ENCODE results near the gene TLE2.
"Not testable (repeated sequence)": the region's sequence is repeated elsewhere in the genome, so short reads cannot be mapped to it uniquely, and the experiment has no call there.

TLE2 gene

DNA sequence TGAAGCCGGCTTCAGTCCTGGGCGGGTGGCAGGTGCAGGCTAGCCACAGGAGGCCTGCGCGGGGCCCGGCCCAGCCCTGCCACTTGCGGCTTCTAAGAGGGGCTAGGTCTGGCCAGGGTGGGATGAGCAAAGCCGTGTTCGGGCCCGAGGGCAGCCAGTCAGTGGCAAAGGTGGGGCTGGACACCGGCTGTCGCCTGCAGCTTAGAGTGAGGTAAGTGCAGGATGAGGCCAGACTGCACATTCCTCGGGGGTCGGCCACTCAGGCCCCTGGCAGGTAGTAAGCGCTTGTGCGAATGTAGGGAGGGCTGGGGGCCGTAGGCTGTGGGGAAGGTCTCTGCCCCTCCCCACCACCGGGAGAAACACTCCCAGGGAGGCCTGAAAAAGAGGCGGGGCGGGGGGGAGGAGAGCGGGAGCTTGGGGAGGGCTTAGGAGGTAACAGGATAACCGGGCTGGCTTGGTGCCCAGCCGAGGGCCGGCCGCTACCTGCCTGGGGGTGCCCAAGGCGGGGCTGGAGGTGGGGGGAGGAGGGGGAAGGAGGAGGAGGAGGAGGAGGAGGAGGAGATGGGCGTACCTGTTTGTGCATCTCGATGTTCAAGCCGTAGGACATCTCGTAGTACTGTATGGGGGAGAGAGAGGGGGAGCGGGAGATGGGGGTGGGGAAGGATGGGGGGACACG, 26.8 kb upstream of the TLE2 start:
- no peak for DNase-seq (ENCODE audit: low read depth)

- DNase-seq (ENCODE audit: low read depth): no peak
Measured at GRCh38 chr19:3054972-3055740, 26.1 kb upstream of the TLE2 start.

DNA sequence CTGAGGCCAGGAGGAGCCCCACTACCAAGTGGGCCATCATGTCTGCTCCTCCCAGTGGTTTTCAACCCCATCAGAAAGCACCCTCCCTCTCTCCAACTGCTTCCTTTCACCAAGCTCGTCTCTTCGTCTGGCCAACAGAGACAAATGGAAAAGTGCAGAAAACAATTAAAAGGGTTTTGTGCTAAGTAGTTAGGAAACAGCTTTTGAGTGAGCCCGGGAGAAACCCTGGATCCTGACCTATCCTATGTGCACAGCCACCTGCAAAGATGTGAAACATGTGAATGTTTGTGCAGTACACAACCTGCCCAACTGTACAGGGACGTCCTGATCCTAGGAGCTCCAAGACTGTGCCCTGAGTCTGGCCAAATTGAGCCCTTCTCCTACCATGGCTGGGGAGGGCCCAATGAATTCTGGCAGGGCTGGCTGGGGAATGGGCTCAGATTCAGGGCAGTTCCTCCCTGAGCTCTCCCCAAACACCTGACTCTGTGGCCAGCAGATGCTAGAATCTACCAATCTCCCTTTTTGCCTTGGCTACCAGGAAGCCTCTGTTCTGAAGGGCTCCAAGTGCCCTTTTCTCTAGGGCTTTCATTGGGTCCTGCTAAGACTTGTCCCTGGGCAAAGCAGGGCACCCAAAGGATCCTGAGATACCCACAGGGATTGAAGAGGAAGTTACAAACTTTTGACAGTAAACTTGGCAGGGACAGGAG, 25.3 kb upstream of the TLE2 start:
- no peak for DNase-seq (ENCODE audit: low read depth)

- no peak for DNase-seq (ENCODE audit: low read depth)
Measured at GRCh38 chr19:3053780-3054179, 24.7 kb upstream of the TLE2 start.

DNA sequence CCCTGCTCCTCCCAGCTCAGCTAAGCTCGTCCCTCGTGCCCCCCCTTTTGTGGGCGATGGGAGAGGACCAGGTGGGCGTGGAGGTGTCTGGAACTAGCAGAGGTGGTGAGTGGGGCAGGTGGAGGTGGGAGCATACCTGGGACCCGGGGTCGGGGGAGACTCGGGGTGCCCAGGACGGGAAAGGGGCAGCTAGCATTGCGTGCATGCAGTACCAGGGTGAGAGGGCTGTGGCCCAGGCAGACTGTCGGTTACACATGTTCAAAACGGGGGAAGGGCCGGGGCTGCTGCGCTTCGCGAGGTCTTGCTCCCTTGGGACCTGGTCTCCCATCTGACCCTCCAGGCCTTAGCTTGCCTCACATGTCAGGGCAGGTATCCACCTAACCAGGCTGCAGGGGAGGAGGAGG, 24.1 kb upstream of the TLE2 start:
- no peak for DNase-seq (ENCODE audit: low read depth)

DNA sequence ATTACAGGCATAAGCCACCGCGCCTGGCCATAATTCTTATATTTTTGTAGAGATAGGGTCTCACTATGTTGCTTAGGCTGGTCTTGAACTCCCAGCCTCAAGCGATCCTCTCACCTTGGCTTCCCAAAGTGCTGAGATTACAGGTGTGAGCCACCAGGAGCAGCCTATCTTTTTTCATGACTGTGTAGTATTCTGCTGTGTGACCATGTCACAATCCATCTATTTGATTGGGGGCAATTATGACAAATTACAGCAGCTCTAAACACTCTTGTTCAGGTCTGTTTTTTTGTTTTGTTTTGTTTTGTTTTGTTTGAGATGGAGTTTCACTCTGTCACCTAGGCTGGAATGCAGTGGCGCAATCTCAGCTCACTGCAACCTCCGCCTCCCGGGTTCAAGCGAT, 20.9 kb upstream of the TLE2 start:
- not testable (repeated sequence) for DNase-seq (ENCODE audit: low read depth)

DNA sequence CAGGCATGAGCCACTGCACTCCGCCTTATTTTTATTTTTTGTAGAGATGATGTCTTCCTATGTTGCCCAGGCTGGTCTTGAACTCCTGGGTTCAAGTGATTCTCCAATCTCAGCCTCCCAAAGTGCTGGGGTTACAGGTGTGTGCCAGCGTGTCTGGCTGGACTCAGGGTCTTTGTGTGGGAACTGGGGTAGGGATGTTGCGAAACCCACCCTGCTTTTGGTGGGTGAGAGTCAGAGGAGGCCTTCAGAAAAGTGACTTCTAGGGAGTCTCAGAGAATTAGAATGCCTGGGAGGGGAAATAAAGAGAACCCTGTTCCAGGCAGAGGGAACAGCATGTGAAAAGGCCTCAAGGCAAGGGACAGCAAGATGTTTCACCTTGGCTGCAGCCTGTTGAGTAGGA, 20.0 kb upstream of the TLE2 start:
- DNase-seq (ENCODE audit: low read depth): no peak

DNA sequence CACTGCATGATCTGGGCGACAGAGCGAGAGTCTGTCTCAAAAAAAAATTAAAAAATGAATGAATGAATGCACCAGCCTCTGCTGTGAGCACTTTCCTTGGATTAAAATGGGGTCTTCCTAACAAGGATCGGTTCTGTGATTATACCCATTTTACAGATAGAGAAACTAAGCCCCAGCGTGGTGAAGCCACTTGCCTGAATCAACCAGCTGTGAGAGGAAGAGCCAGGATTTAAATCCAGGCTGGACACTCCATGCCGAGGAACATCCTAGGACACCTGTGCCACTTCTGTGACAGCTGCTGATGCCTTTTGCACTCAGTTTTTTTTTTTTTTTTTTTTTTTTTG, 19.1 kb upstream of the TLE2 start:
- DNase-seq (ENCODE audit: low read depth): no peak

DNA sequence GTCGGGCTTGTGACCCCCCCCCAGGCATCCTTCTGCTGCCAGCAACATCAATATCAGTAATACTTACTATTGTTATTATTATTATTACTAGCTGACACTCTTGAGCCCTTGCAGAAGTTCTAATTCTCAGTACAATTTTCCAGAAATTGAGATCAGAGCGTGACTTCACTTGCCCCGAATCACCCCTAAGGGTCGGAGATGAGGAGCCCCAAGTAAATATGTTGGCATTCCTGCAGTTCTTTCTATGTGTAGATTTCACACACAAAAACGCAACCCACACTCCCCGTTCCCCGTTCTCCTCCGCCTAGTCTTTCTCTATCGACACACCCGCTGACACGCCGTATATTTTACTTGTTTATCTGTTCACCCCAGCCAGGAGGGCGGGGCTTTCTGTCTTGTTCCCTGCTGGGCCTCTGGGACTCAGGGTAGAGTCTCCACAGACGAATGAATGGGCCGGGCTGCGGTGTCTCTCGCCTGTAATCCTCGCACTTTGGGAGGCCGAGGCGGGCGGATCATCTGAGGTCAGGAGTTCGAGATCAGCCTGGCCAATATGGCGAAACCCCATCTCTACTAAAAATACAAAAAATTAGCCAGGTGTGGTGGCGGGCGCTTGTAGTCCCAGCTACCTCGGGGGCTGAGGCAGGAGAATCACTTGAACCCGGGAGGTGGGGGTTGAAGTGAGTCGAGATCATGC, 18.6 kb upstream of the TLE2 start:
- DNase-seq (ENCODE audit: low read depth): no peak

DNA sequence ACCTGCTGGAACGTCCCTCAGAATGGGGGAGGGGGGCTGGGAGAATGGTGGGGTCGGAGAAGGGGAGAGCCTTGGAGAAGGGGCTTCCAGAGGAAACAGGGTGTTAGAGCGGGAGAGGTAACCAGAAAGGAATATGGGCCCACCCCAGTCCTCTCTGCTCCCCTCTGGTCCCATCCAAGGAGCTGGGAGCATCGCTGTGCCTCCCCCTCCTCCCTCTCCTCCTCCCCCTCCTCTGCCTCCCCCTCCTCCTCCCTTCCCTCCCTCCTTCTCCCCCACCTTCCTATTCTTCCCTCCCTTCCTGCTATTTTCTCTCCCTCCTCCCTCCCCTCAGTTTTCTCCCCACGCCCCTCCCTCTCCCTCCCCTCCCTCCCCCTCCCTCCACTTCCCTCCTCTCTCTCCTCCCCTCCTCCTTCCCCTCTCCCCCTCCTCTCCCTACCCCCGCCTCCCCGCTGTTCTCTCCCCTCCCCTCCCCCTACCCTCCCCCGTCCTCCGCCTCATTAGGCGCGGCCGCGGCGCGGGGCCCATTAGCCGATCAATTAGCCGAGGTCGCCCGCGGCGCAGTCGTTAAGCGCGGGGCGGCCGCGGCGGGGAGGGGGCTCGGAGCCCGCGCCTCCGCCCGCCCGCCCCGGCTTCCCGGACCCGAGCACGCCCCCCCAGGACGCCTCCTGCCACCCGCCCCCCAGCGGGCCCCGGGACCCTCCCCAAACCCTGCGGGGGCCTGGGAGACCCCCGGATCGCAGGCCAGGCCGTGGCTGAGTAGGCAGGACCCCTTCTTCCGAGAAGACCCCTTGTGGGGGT, 17.8 kb upstream of the TLE2 start:
- no peak for DNase-seq (ENCODE audit: low read depth)

- no peak for DNase-seq (ENCODE audit: low read depth)
Measured at GRCh38 chr19:3045885-3046697, 17.0 kb upstream of the TLE2 start.

- no peak for DNase-seq (ENCODE audit: low read depth)
Measured at GRCh38 chr19:3045191-3045590, 16.1 kb upstream of the TLE2 start.

DNA sequence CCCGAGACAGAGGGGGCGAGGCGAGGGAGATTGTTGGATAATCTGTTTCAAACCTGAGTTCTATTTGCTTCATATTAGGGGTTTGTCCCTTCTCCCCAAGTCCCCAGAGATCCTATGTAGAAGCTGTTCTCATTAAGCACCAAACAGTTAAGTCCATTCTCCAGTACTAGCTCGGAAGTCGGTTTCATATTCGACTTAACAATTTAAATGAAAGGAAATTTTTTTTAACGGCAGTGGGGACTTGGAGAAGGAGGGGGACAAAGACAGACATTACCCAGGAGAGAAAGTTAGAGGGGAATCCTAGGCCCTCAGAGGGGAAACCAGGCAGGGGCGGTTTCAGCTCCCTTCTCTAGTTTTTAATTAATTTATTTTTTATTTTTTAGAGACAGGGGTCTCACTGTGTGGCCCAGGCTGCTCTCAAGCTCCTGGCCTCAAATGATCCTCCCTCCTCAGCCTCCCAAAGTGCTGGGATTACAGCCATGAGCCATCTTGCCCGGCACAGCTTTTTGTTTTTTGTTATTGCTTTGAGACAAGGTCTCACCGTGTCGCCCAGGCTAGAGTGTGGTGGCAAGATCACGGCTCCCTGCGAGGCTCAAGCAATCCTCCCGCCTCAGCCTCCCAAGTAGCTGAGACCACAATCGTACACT, 13.7 kb upstream of the TLE2 start:
- no peak for DNase-seq (ENCODE audit: low read depth)

DNA sequence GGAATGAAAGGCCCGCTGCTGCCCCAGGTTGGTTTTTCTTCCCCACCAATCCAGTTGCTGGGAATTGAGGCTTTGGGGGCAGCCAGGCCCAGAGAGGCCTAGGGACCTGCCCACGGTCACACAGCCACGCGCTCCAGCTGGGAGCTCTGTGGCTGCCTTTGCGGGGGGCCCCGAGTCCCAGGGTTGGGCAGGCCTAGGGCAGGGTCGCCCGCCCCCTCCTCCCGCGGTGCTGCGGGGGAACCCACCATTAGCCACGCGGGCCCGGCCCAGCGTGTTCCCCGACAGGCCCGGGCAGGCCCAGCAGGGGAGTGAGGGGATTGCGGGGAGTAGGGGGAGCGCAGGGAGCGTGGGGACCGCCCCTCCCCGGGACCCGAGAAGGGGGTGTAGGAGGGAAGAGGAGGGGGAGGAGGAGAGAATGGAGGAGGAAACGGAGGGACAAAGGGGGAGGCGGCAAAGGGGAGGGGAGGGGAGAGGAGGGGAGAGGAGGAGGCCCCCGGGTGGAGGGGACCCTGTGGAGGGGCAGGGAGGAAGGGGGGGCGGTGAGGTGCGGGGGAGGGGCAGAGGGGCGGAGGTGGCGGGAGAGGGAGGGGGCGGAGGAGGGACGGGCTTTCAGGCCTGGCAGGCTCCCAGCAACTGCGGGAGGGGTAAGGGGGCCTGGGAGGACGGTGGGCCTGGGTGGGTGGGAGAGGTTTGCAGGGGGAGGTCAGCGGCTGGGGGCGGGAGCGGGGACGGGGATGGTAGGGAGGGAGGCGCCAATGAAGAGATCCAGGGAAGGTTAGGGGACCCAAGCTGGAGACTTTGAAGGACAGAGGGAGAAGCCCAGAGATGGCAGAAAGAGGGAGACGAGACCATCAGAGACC, 12.9 kb upstream of the TLE2 start:
- DNase-seq (ENCODE audit: low read depth): no peak

- no peak for DNase-seq (ENCODE audit: low read depth)
Measured at GRCh38 chr19:3041327-3041726, 12.2 kb upstream of the TLE2 start.

GRCh38 chr19:3039641-3040077, 10.6 kb upstream of the TLE2 start:
- DNase-seq (ENCODE audit: low read depth): no peak

DNA sequence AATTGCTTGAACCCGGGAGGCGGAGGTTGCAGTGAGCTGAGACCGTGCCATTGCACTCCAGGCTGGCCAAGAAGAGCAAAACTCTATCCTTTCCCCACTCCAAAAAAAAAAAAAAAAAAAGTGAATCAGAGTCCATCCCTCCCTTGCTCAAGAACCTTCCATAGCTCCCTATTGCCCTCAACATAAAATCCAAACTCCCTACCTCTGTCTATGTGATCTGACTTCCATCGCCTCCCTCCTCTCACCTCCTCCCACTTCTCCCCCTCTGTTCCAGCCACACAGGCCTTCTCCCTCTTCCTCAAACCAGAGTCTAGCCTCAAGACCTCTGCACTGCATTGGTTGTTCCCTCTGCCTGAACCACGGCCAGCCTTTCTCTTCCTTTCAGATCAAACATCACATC, 10.0 kb upstream of the TLE2 start:
- no peak for DNase-seq (ENCODE audit: low read depth)

GRCh38 chr19:3038214-3038613, 9.1 kb upstream of the TLE2 start:
- no peak for DNase-seq (ENCODE audit: low read depth)

DNA sequence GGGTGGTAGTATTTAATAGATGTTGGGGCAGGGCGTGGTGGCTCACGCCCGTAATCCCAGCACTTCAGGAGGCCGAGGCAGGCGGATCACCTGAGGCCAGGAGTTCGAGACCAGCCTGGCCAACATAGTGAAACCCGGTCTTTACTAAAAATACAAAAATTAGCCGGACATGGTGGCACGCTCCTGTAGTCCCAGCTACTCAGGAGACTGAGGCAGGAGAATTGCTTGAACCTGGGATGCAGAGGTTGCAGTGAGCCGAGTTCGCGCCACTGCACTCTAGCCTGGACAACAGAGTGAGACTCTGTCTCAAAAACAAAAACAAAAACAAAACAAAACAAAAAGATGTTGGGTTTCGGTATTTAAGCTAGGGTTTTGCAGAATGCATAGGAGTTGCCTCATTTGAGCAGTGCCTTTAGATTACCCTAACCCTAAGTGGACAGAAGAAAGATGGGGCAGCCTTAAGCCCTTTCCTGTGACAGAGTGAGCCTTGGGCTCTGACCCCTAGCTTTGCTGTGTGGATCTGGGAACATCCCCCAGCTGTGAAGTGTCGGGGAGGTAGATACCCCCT, 8.0 kb upstream of the TLE2 start:
- not testable (repeated sequence) for DNase-seq (ENCODE audit: low read depth)
